GM21576 (cell line): ENCODE data around the gene ATP6V1C2.

Experiments
- ATAC-seq: cut with Tn5 transposase; IDR thresholded peaks from one replicate; pipeline ENCODE4 v1.9.1; 2021; ENCODE audit warnings: mild to moderate bottlenecking, moderate library complexity; ENCODE audit not compliant: unreplicated experiment

ATP6V1C2 gene

GRCh38 chr2:10722252-10722825, 909 bp downstream of the ATP6V1C2 start:
- no peak for ATAC-seq

DNA sequence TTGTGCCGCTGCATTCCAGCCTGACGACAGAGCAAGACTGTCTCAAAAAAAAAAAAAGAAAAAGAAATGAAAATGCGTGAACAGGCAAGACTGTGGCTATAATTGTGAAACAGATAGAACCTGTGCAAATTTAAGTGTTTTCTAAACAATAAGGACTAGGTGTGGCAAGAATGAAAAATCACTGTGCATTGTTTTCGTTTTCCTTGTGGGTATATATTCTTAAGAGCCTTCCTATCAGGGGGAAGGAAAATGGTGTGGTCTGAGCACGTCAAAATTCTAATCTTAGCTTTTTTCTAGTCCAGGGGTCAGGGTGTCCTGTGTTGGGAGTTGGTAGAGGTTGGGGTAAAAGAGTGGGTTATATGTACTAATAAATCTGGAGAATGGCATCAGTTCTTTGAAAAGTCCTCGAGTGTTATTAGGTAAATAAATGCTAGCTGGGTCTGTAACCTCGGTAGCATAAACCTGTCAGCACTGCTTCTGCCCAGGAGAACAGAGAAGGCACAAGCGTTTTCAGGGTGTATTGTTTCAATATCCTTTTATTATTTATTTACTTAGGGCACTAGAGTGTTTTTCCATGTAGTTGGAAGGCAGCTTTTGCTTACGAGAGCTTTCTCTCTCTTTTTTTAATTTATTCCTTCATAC, 11.6 kb downstream of the ATP6V1C2 start:
- ATAC-seq: no peak

DNA sequence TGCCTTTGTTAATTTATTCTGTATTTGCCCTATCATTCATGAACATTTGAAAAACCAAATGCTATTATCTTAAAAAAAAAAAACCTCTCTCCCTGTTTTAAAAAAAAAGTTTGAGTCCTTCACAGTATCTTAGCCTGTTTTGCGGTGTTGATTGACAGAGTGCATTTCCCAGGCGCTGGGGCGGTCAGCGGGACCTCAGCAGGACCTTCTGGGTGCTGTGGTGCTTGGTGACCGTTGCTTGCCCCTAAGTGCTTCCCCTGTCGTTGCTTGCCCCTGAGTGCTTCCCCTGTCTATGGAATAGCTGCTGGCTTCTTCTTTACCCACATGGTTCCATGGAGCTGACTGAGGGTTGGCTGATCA, 12.1 kb downstream of the ATP6V1C2 start:
- no peak for ATAC-seq

GRCh38 chr2:10733980-10734379, 12.6 kb downstream of the ATP6V1C2 start:
- ATAC-seq: no peak

- no peak for ATAC-seq
Observed at GRCh38 chr2:10738192-10738591, 16.8 kb downstream of the ATP6V1C2 start.

DNA sequence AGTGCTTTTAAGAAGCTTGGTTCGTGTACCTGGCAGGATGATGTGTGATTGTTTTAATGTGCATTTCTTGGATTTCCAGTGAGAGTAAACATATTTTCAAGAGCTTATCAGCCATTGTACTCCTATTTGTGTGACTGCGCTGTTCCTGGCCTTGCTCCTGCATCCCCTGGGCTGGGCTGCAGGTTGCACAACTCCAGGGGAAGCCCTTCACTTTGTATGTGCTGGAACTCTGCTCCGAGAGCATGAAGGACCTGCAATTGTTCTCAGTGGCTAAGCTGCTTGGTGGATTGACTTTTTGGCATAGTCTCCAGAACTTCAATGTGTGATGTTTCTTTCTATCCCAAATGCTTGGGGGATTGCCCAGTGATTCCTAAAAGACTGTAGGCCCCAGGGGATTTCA, 18.8 kb downstream of the ATP6V1C2 start:
- no peak for ATAC-seq

GRCh38 chr2:10741139-10741538, 19.7 kb downstream of the ATP6V1C2 start:
- no peak for ATAC-seq

DNA sequence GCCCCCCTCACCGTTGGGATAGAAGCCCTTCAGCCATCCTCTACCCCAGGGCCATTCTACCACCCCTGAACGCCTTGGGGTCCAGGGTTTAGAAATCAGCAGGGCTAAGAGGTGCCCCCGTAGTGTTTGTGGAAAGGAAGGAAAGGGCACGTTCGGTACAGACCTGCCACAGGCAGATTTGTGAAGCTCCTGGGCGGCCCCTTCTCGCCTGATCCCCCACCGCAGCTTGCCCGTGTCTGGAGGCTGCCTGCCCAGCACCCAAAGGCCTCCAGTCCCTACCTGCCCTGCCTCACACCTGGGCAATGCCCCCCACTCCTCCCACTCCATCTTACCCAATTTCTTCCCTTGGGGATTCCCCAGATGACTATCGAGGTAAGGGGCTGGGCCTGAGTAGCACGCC, 21.2 kb downstream of the ATP6V1C2 start:
- no peak for ATAC-seq

DNA sequence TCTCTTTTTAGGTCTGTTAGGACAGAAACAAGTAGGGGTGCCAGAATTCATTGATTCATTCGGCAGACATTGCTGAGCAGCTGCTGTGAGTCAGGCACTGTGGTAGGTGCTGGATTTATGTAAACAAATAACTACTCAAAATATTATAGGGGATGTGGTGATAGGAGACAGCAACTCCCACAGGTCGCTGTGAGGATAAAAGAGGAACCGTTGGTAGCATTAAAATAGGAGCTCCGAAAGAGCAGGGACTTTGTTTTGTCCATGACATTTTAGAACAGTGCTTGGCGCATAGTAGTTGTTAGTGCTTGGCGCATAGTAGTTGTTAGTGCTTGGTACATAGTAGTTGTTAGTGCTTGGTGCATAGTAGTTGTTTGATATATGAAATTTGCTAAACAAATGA, 29.2 kb downstream of the ATP6V1C2 start:
- ATAC-seq: no peak

DNA sequence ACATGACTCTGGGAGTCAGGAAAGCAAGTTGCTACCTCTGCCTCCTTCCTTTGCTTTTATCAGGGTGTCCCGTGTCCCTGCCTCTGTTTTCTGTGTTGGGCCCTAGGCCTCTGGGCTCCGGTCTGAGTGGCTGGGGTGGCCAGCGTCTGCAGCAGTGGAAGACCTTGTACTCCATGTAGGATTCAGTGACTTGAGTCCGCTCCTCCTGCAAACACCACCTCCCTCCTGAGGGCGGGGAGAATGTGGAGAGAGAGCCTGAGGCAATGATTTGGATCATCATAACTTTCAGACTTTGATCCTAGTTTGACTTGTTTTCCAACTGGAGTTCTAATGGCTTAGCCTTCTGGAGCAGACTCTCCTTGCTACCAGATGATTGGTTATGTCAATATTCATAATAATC, 30.8 kb downstream of the ATP6V1C2 start:
- no peak for ATAC-seq

DNA sequence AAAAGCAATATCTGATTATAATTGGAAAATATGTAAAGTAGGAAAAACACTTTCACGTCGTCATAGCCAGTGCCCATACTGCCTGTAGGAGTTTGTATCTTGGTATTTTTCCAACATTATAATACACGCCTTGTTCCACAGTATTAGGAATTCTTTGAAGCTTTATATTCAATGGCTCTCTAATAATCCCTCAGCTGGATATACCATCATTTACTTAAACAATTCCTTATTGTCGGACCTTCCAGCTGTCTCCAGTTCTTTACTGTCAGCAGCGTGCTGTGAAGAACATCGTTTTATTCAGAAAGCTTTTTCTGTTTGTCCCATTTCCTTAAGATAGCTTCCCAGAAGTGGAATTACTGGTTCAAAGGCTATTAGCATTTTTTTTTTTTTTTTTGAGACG, 31.7 kb downstream of the ATP6V1C2 start:
- ATAC-seq: no peak

DNA sequence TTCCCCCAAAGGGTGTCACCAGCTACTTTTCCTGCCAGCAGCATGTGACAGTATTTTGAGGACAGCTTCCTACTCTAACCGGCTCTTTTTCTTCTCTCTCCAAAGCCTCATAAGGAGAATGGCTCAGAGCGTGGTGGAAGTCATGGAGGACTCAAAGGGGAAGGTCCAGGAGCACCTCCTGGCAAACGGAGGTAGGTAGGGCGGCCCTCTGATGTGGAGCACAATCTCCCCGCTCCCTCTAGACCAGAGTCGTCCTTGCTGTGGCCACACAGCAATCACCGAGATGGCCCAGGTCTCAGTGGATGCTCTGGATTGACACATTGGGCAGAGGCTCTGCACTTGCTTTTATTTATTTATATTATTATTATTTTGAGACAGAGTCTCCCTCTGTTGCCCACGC, 32.4 kb downstream of the ATP6V1C2 start:
- ATAC-seq: no peak

GRCh38 chr2:10755621-10756020, 34.2 kb downstream of the ATP6V1C2 start:
- ATAC-seq: no peak

- no peak for ATAC-seq
Observed at GRCh38 chr2:10757814-10758286, 36.4 kb downstream of the ATP6V1C2 start.

DNA sequence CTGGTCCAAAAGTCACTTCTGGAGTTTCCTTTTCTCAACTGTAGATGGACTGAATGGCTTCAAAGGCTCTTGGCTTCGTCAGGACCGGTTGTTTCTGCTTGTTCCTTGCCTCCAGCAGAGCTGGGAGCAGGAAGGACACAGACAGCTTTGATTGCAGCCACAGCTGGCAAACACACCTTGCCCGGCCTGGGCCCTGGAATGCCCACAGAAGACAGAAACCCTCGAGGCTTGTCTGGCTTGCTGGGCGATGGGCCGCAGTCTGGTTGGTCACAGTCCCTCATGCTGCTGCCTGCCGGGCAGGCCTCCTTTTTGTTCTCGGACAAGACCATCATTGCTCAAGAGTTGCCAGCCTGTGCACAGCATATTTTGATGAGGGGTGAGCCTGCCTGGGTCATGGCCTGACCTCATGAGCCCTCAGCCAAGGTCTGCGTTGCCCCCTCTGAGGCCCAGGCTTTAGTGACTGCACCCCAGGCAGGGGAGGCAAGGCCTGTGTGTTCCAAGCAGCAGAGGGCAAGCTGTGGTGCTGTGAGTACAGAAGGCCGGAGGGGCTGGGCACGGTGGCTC, 37.8 kb downstream of the ATP6V1C2 start:
- ATAC-seq: no peak

DNA sequence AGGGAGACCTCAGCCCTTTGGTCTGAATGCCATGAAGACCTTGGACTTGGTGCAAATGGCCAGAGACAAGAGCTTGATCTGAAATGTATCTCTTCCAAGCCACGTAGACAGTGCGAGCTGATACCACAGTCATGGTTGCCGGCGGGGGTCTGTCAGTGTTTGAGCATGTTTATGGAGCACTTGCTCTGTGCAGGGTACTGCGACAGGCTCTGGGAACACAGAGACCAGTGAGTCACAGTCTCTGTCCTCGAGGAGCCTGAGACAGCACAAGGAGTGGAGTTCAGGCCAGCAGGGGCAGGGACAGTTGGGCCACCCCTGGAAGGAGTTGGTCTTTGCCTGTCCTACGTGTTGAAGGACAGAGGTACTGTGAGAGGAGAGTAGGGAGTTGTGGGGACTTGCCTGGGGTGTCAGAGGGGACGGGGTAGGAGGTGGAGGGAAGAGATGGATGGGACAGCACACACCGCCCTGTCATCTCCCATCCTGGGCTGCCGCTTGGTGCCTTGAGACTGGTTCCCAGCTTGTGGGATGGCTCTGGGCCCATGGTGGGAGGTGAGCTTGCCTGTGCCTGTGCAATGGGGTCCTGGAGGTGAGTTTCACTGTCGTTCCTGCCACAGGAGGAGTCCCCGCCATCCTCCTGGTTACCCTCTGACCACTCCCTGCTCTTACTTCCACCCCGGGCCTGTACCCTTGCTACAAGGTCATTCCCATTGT, 39.5 kb downstream of the ATP6V1C2 start:
- no peak for ATAC-seq

- ATAC-seq: no peak
Observed at GRCh38 chr2:10761591-10761990, 40.2 kb downstream of the ATP6V1C2 start.

- ATAC-seq: no peak
Observed at GRCh38 chr2:10762651-10763460, 41.4 kb downstream of the ATP6V1C2 start.

- no peak for ATAC-seq
Observed at GRCh38 chr2:10763461-10763800, 42.0 kb downstream of the ATP6V1C2 start.

GRCh38 chr2:10764096-10764785, 42.8 kb downstream of the ATP6V1C2 start:
- ATAC-seq: no peak

GRCh38 chr2:10764896-10765295, 43.5 kb downstream of the ATP6V1C2 start:
- no peak for ATAC-seq
